Right lobe of liver (tissue), 6 donors: Measurements from ENCODE around the gene OR9Q2. TPM values are rescaled to one million over a fixed set of nuclear protein-coding genes. Genes with fewer than 3 reads are reported as not detected.
A peak's percentile ranks its signal among the peaks of the same experiment; 100 is the strongest.
"Not testable (repeated sequence)": the region's sequence is repeated elsewhere in the genome, so short reads cannot be mapped to it uniquely, and the experiment has no call there.

Experiments used
- ATAC-seq, 4 donors: fragments of 200-7000 bp; cut with Tn5 transposase; one replicate each; pipeline ENCODE4 v1.9.1; 2020; ENCODE audit warnings: mild to moderate bottlenecking in 4 of 4, moderate library complexity in 4 of 4
- DNase-seq, 3 donors: peaks; one replicate each; pipeline ENCODE4 v3.0.0-alpha.2; 2020
- H3K27ac ChIP-seq, 3 donors: fragments of 200-600 bp; one replicate each; pipeline ENCODE4 v1.8.0; 2022
- H3K27me3 ChIP-seq, 2 donors: fragments of 200-600 bp; one replicate each; pipeline ENCODE4 v1.8.0; 2022
- H3K36me3 ChIP-seq, 4 donors: fragments of 200-600 bp; sonication (generic) in 1 of 4; one replicate each; pipeline versions ENCODE4 v1.5.1 to v1.8.0; 2017 to 2022; ENCODE audit warnings: control low read depth in 1 of 4
- H3K4me1 ChIP-seq, 4 donors: fragments of 200-600 bp; sonication (generic) in 1 of 4; one replicate each; pipeline versions ENCODE4 v1.5.1 to v1.8.0; 2017 to 2022; ENCODE audit warnings: control low read depth in 1 of 4
- H3K4me3 ChIP-seq, 3 donors: fragments of 200-600 bp; one replicate each; pipeline ENCODE4 v1.8.0; 2022
- H3K9me3 ChIP-seq, 4 donors: fragments of 200-600 bp; sonication (generic) in 1 of 4; one replicate each; pipeline versions ENCODE4 v1.5.1 to v1.8.0; 2017 to 2022; ENCODE audit warnings: control low read depth in 1 of 4
- POLR2A ChIP-seq: fragments of 450-650 bp; IDR thresholded peaks from one replicate; pipeline ENCODE4 v1.6.1; 2017; ENCODE audit warnings: antibody characterized with exemption, mild to moderate bottlenecking
- WGBS: methylation state at CpG from one replicate; pipeline ENCODE4 v1.1.6; 2018; ENCODE audit warnings: low coverage, low lambda C conversion rate; ENCODE audit not compliant: insufficient coverage; ENCODE audit errors: missing lambda C conversion rate; 5-methylcytosine and 5-hydroxymethylcytosine counted together
- intact Hi-C, 2 donors: fragments of 100-400 bp; cut with DNase I; formaldehyde crosslinking; loops; one replicate each; pipeline versions ENCODE4 v1.11.2 to v1.14.1; 2022
- total RNA-seq, 6 experiments: library from RNA; depleted of rRNA in 2 of 6; stranded (reverse); fragments of >200 nt in 2 of 6; fragmentation: NEBNext Ultra II Directional in 3 of 6; extraction: Animal tissue kit (Norgen Biotek cat#: 25700) in 3 of 6; gene quantifications; one replicate each; pipeline versions ENCODE4 v1.1.0 to v1.2.4, GENCODE V29; 2016 to 2023
- TF ChIP-seq, protein P1 (sequence below), 4 donors: fragments of 200-600 bp in 3 of 4; fragments of 450-650 bp in 1 of 4; IDR thresholded peaks; one replicate each; pipeline versions ENCODE4 v1.5.1 to v1.8.0; 2016 to 2022; ENCODE audit warnings: antibody characterized with exemption in 4 of 4, mild to moderate bottlenecking in 2 of 4
- donor health status: DM: no; HTN: yes; CAD: no.
- donor health status: DM: no; HTN: no; CAD: no.
- donor health status: DM: no; HTN: no; CAD: no.
- donor health status: DM: no; HTN: yes; CAD: no.
- donor health status: DM: no; HTN: yes; CAD: no.

OR9Q2 gene
- total RNA-seq, 6 experiments from 2014 or later: not detected

DNA sequence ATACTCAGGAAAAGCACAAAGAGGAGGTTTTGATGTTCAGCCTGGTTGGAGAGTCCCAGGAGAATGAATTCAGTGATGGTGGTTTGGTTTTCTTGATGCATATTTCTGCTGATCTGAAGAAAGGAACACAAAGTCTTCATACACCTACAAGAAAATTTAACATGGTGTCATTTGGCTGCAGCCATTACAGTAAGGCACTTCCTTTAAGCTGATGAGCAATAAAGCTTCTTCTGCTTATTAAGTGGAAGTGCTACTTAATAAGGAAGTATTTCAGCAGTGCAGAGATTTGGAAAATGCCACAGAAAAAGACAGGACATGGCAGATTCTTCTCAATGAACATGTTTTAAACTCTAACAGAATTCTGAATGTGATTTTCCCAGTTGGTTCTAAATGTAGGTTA is 15.2 kb downstream of the OR9Q2 start, which contains the start of gene OR1S2:
OR1S2 (minus strand) TSS at position 101 of the 400 bp plus-strand sequence; CDS start at position 101, 0 bp downstream.
- Histone ChIP-seq H3K27me3 (no peaks in the 10 kb centered on the region), H3K4me3 (no peak within 1 kb of the TSS), H3K27ac (no peak within 1 kb of the TSS), H3K4me1 (no peaks in the 10 kb centered on the region), H3K36me3 (no peaks in the 10 kb centered on the region), H3K9me3 (no peaks in the 10 kb centered on the region)
- intact Hi-C loops: no loop called here
- TF ChIP-seq POLR2A: no peak
- TF ChIP-seq, protein P1, sequence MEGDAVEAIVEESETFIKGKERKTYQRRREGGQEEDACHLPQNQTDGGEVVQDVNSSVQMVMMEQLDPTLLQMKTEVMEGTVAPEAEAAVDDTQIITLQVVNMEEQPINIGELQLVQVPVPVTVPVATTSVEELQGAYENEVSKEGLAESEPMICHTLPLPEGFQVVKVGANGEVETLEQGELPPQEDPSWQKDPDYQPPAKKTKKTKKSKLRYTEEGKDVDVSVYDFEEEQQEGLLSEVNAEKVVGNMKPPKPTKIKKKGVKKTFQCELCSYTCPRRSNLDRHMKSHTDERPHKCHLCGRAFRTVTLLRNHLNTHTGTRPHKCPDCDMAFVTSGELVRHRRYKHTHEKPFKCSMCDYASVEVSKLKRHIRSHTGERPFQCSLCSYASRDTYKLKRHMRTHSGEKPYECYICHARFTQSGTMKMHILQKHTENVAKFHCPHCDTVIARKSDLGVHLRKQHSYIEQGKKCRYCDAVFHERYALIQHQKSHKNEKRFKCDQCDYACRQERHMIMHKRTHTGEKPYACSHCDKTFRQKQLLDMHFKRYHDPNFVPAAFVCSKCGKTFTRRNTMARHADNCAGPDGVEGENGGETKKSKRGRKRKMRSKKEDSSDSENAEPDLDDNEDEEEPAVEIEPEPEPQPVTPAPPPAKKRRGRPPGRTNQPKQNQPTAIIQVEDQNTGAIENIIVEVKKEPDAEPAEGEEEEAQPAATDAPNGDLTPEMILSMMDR (IDR thresholded peaks at IDR 0.05): no peak
- no peak for ATAC-seq
- no peak for DNase-seq

DNA sequence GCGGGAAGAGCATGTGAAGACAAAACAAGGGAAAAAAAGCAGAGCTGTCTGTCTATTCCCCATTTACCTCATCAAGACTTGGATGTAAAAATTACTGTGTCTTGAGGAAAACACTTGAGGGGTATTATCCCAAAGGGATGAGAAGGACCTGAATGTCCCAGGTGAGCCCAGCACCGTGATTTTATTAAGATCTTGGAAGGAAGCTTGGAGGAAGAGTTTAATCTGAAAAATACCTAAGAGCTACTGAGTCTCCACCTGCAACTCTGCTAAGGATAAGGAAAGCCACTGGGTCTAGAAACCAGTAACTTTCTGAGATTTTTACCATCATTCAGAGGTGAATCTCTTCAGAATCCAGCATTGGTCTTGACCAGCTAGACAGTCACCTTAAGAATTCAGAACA is 23.6 kb downstream of the OR9Q2 start, which contains the start of gene OR1S1:
OR1S1 (plus strand) TSS at position 301 of the 400 bp plus-strand sequence.
- DNase-seq, H3K27ac ChIP-seq, H3K36me3 ChIP-seq, H3K9me3 ChIP-seq, intact Hi-C loops, H3K4me1 ChIP-seq, H3K27me3 ChIP-seq, H3K4me3 ChIP-seq, ATAC-seq: not testable (repeated sequence)
- 57% methylated on average over 1 of the region's 2 CpGs for WGBS

DNA sequence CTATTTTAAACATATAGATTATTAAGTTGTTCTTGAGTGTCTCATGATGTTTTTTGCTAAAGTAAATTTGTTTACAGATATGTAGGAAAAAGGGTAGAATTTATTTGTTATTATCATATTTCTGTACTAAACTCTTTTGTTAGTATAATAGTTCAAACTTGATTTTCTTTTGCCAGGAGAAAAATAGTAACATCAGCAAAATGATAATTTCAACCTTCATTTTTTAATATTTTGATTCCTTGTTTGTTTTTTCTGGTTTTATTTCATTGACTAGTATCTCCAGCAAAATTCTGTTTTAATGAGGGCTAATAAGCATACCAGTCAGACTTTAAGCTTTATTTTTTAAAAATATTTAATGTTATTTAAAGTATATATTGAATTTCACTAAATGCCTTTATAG is 27.6 kb downstream of the OR9Q2 start:
- TF ChIP-seq POLR2A: no peak
- TF ChIP-seq, protein P1 (IDR thresholded peaks at IDR 0.05): no peak
- Histone ChIP-seq H3K4me3 (no peak overlapping the region), H3K27ac (no peak overlapping the region), H3K9me3 (no peaks in the 10 kb centered on the region), H3K4me1 (no peaks in the 10 kb centered on the region), H3K27me3 (no peaks in the 10 kb centered on the region), H3K36me3 (no peaks in the 10 kb centered on the region)
- DNase-seq: no peak
- intact Hi-C loops: no loop called here
- no peak for ATAC-seq

DNA sequence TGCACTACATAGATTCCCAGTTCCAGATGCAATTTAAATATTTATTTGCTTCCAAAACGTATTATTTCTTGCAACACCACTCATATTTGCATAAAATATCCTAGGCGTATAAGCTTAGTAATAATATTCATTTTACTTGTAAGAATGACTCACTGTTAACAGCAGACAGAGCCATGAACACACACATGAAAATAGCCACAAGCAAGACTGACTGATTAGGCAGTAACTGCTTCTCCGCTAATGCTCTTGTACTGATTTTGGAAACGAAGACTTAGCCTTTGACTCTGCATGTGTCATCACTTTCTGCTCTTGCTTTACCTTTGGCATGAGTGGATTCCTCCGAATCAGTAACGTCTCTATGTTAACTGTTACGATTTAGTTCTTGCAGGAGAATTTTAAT is 33.9 kb downstream of the OR9Q2 start:
- Histone ChIP-seq H3K36me3 (no peaks in the 10 kb centered on the region), H3K27ac (no peak overlapping the region), H3K4me1 (no peaks in the 10 kb centered on the region), H3K4me3 (no peak overlapping the region), H3K27me3 (no peaks in the 10 kb centered on the region), H3K9me3 (no peaks in the 10 kb centered on the region)
- TF ChIP-seq POLR2A: no peak
- TF ChIP-seq, protein P1 (IDR thresholded peaks at IDR 0.05): no peak
- no peak for DNase-seq
- 56% methylated on average over 7 of the region's 7 CpGs for WGBS
- intact Hi-C loops: no loop called here
- no peak for ATAC-seq

DNA sequence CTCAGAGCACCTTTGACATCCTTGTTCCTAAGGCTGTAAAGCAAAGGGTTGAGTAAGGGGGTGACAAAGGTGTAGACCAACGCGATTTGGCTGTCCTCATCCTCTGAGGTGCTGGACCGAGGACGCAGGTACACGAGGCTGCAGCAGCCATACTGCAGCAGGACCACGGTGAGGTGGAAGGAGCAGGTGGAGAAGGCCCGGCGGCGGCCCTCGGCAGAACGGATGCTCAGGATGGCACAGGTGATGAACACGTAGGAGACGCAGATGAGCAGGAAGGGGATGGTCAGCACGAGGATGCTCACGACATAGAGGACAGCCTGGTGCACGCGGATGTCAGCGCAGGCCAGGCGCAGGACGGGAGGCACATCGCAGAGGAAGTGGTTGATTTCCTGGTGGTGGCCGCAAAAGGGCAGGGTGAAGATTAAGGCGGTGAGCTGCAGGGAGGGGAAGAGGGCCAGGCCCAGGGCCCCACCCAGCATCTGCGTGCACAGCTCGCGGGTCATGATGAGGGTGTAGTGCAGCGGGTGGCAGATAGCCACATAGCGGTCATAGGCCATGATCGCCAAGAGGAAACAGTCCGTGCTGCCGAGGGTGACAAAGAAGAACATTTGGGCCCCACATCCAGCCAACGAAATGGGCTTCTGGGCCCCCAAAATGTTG is 39.2 kb downstream of the OR9Q2 start:
- Histone ChIP-seq H3K4me3 (no peak overlapping the region), H3K27ac (no peak overlapping the region), H3K27me3 (no peaks in the 10 kb centered on the region), H3K4me1 (no peaks in the 10 kb centered on the region), H3K36me3 (no peaks in the 10 kb centered on the region), H3K9me3 (no peaks in the 10 kb centered on the region)
- no peak for TF ChIP-seq POLR2A
- TF ChIP-seq, protein P1 (IDR thresholded peaks at IDR 0.05): no peak
- 18% methylated on average over 2 of the region's 32 CpGs for WGBS
- ATAC-seq: peak in 1 of 4 donors; percentile 30
- DNase-seq: peak in 1 of 3 donors; percentile 40
- intact Hi-C loops: no loop called here

Other genes with a start within 250 kb of the OR9Q2 start
- gene OR9Q1, start 165.2 kb upstream of the OR9Q2 start, total RNA-seq: not detected
- not detected for gene OR6Q1, start 158.1 kb upstream of the OR9Q2 start, total RNA-seq
- gene OR9I1, start 63.5 kb upstream of the OR9Q2 start, total RNA-seq: not detected
- gene OR1S2, start 15.1 kb downstream of the OR9Q2 start, total RNA-seq: not detected
- not detected for gene OR1S1, start 23.6 kb downstream of the OR9Q2 start, total RNA-seq
- gene OR10Q1, start 39.8 kb downstream of the OR9Q2 start, total RNA-seq: not detected
- gene OR10W1, start 79.2 kb downstream of the OR9Q2 start, total RNA-seq: not detected
- not detected for gene OR5B17, start 170.0 kb downstream of the OR9Q2 start, total RNA-seq
- gene OR5B3, start 217.8 kb downstream of the OR9Q2 start, total RNA-seq: not detected
- gene OR5B2, start 239.1 kb downstream of the OR9Q2 start, total RNA-seq: not detected